ENCODE results near the gene CRADD. TPM values are rescaled to one million over a fixed set of nuclear protein-coding genes. Genes with fewer than 3 reads are reported as not detected.
A peak's percentile ranks its signal among the peaks of the same experiment; 100 is the strongest.

Gene CRADD
- total and polyA plus RNA-seq, 10 donors = 5.5 to 58.7 (median 18.8) TPM

GRCh38 chr12:93825931-93826555, 148.9 kb downstream of the CRADD start:
- H3K4me3 ChIP-seq = no peak overlapping the region
- no peaks in the 10 kb centered on the region for H3K36me3 ChIP-seq
- H3K9me3 ChIP-seq = no peaks in the 10 kb centered on the region
- TF ChIP-seq CTCF (IDR thresholded peaks at IDR 0.05 in 8 of 11, conservative IDR thresholded peaks at IDR 0.05 in 3 of 11) (no peak), POLR2A (IDR thresholded peaks at IDR 0.05) (no peak), POLR2AphosphoS5 (IDR thresholded peaks at IDR 0.05) (no peak)
- intact Hi-C loops (cut with DNase I; ENCODE audit: low total_unique reads) = no loop called here
- H3K27ac ChIP-seq = peak overlapping the region in 5 of 8 donors; percentile 5 to 41 (median 32)
- WGBS, 5 donors = 73 to 82% (median 76%) methylated on average over 6 of the region's 6 CpGs
- H3K27me3 ChIP-seq (replicated peaks in 1 of 7) = no peaks in the 10 kb centered on the region
- peaks cover 0 to 8% (median 3%) of the 10 kb centered on the region in 6 donors for H3K4me1 ChIP-seq
- DNase-seq = no peak

GRCh38 chr12:93827179-93827578, 150.0 kb downstream of the CRADD start:
- intact Hi-C loops (cut with DNase I; ENCODE audit: low total_unique reads) = no loop called here
- no peak overlapping the region for H3K4me3 ChIP-seq
- H3K36me3 ChIP-seq = no peaks in the 10 kb centered on the region
- H3K27me3 ChIP-seq (replicated peaks in 1 of 7) = no peaks in the 10 kb centered on the region
- 76 to 90% (median 82%) methylated on average over 6 of the region's 6 CpGs for WGBS, 5 donors
- TF ChIP-seq POLR2AphosphoS5 (IDR thresholded peaks at IDR 0.05) (no peak), CTCF (IDR thresholded peaks at IDR 0.05 in 8 of 11, conservative IDR thresholded peaks at IDR 0.05 in 3 of 11) (no peak), POLR2A (IDR thresholded peaks at IDR 0.05) (no peak)
- H3K4me1 ChIP-seq = peaks cover 0 to 8% (median 3%) of the 10 kb centered on the region in 6 donors
- no peaks in the 10 kb centered on the region for H3K9me3 ChIP-seq
- DNase-seq = no peak
- no peak overlapping the region for H3K27ac ChIP-seq

GRCh38 chr12:93827669-93828068, 150.5 kb downstream of the CRADD start:
- no peak for TF ChIP-seq POLR2A (IDR thresholded peaks at IDR 0.05)
- TF ChIP-seq CTCF (IDR thresholded peaks at IDR 0.05 in 8 of 11, conservative IDR thresholded peaks at IDR 0.05 in 3 of 11) = no peak
- no peak for TF ChIP-seq POLR2AphosphoS5 (IDR thresholded peaks at IDR 0.05)
- peaks cover 0 to 8% (median 3%) of the 10 kb centered on the region in 6 donors for H3K4me1 ChIP-seq
- intact Hi-C loops (cut with DNase I; ENCODE audit: low total_unique reads) = no loop called here

GRCh38 chr12:93829016-93829415, 151.8 kb downstream of the CRADD start:
- TF ChIP-seq CTCF (IDR thresholded peaks at IDR 0.05 in 8 of 11, conservative IDR thresholded peaks at IDR 0.05 in 3 of 11) (no peak), POLR2A (IDR thresholded peaks at IDR 0.05) (no peak), POLR2AphosphoS5 (IDR thresholded peaks at IDR 0.05) (no peak)
- peaks cover 0 to 8% (median under 1%) of the 10 kb centered on the region in 6 donors for H3K4me1 ChIP-seq
- H3K36me3 ChIP-seq = no peaks in the 10 kb centered on the region
- no peak overlapping the region for H3K27ac ChIP-seq
- no peak overlapping the region for H3K4me3 ChIP-seq
- no peak for DNase-seq
- no peaks in the 10 kb centered on the region for H3K9me3 ChIP-seq
- no peaks in the 10 kb centered on the region for H3K27me3 ChIP-seq (replicated peaks in 1 of 7)
- 62 to 78% (median 78%) methylated on average over 2 of the region's 2 CpGs for WGBS, 5 donors
- intact Hi-C loops (cut with DNase I; ENCODE audit: low total_unique reads) = no loop called here

More at GRCh38 chr12:93827669-93828068, 150.5 kb downstream of the CRADD start:
- Histone ChIP-seq H3K27me3 (replicated peaks in 1 of 7) (no peaks in the 10 kb centered on the region), H3K36me3 (no peaks in the 10 kb centered on the region), H3K9me3 (no peaks in the 10 kb centered on the region), H3K4me3 (no peak overlapping the region), H3K27ac (no peak overlapping the region)
- WGBS, 5 donors = 87 to 96% (median 91%) methylated on average over 2 of the region's 2 CpGs
- DNase-seq = no peak
